PFSK-1 (cell line): ENCODE data around the gene ZNF341.

Source experiments
- POLR2AphosphoS5 ChIP-seq: IDR thresholded peaks from 2 replicates; pipeline ENCODE4 v1.6.1; 2012; ENCODE audit warnings: low read depth, mild to moderate bottlenecking, control low read depth, low read length, moderate library complexity
- REST ChIP-seq, 2 experiments: IDR thresholded peaks; 2 replicates each; pipeline versions ENCODE4 v1.6.1 to v1.8.0; 2011 to 2012; ENCODE audit warnings: low read depth in 2 of 2, low read length in 2 of 2, control low read depth in 1 of 2, inconsistent platforms in 1 of 2, mild to moderate bottlenecking in 1 of 2, moderate library complexity in 1 of 2; ENCODE audit not compliant: insufficient read depth in 1 of 2
- SIN3A ChIP-seq: IDR thresholded peaks from 2 replicates; pipeline ENCODE4 v1.6.1; 2012; ENCODE audit warnings: mild to moderate bottlenecking, low read length, moderate library complexity, borderline replicate concordance; ENCODE audit not compliant: insufficient read depth
- TAF1 ChIP-seq: IDR thresholded peaks from 2 replicates; pipeline ENCODE4 v1.6.1; 2012; ENCODE audit warnings: low read length, control low read depth, borderline replicate concordance; ENCODE audit not compliant: insufficient read depth

GRCh38 chr20:33753143-33753542, 21.3 kb downstream of the ZNF341 start:
- no peak for TF ChIP-seq REST (IDR thresholded peaks at IDR 0.05; ENCODE audit: insufficient read depth in 1 of 2, low read depth in 2 of 2, low read length in 2 of 2)
- TF ChIP-seq POLR2AphosphoS5 = no peak
- TF ChIP-seq TAF1 = no peak
- TF ChIP-seq SIN3A = no peak
